Nephron progenitor cell (in vitro differentiated cells): ENCODE data around the gene KLK12.

Experiments
- DNase-seq: peaks from one replicate; pipeline ENCODE4 v3.0.0; 2021
- H3K27ac Mint-ChIP-seq: 2 replicates; pipeline ENCODE4 v1.8.0; 2021; ENCODE audit warnings: mild to moderate bottlenecking, moderate library complexity, mixed read lengths
- H3K27me3 Mint-ChIP-seq: 2 replicates; pipeline ENCODE4 v1.8.0; 2021; ENCODE audit warnings: mild to moderate bottlenecking, low read depth, mixed read lengths; ENCODE audit not compliant: poor library complexity
- H3K36me3 Mint-ChIP-seq: 2 replicates; pipeline ENCODE4 v1.8.0; 2021; ENCODE audit warnings: low read depth, mixed read lengths
- H3K4me1 Mint-ChIP-seq: 2 replicates; pipeline ENCODE4 v1.8.0; 2021; ENCODE audit warnings: mixed read lengths
- H3K4me3 Mint-ChIP-seq: 2 replicates; pipeline ENCODE4 v1.8.0; 2021; ENCODE audit warnings: mild to moderate bottlenecking, moderate library complexity, mixed read lengths
- H3K9me3 Mint-ChIP-seq: 2 replicates; pipeline ENCODE4 v1.8.0; 2021; ENCODE audit warnings: mild to moderate bottlenecking, moderate library complexity, mixed read lengths
- CTCF ChIP-seq: fragments of 200-600 bp; sonication (generic); IDR thresholded peaks from 2 replicates; pipeline ENCODE4 v1.5.0; 2021; ENCODE audit warnings: antibody characterized with exemption

Gene KLK12

GRCh38 chr19:51043497-51043896 is 8.7 kb upstream of the KLK12 start:
- H3K4me1 Mint-ChIP-seq = peaks cover 5% of the 10 kb centered on the region
- no peak overlapping the region for H3K4me3 Mint-ChIP-seq
- no peak for TF ChIP-seq CTCF
- no peak overlapping the region for H3K27ac Mint-ChIP-seq
- no peak for DNase-seq
- H3K27me3 Mint-ChIP-seq = peaks cover 45% of the 10 kb centered on the region
- H3K9me3 Mint-ChIP-seq = no peaks in the 10 kb centered on the region
- no peaks in the 10 kb centered on the region for H3K36me3 Mint-ChIP-seq

DNA sequence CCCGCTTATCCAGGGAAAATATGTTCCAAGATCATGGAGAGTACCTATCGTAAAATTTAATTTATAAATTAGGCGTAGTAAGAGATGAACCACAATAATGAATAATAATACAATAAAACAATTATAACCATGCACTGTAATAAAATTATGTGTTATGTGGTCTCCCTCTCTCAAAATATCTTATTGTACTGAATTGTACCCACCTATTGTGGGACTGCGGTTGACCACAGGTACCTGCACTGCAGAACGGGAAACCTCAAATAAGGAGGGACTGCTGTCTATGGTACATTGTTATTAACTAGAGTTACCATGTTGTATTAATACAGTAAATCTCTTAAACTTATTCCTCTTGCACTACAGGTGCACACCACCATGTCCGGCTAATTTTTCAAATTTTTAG is 5.3 kb upstream of the KLK12 start:
- Mint-ChIP-seq H3K27ac (no peak overlapping the region), H3K4me3 (no peak overlapping the region), H3K27me3 (peaks cover 25% of the 10 kb centered on the region), H3K36me3 (no peaks in the 10 kb centered on the region), H3K4me1 (peaks cover 5% of the 10 kb centered on the region), H3K9me3 (no peaks in the 10 kb centered on the region)
- no peak for TF ChIP-seq CTCF
- no peak for DNase-seq

GRCh38 chr19:51036519-51036918 is 1.7 kb upstream of the KLK12 start:
- no peaks in the 10 kb centered on the region for H3K9me3 Mint-ChIP-seq
- no peaks in the 10 kb centered on the region for H3K36me3 Mint-ChIP-seq
- no peaks in the 10 kb centered on the region for H3K4me1 Mint-ChIP-seq
- no peak overlapping the region for H3K4me3 Mint-ChIP-seq
- no peak overlapping the region for H3K27ac Mint-ChIP-seq
- peaks cover 31% of the 10 kb centered on the region for H3K27me3 Mint-ChIP-seq
- no peak for DNase-seq
- no peak for TF ChIP-seq CTCF

DNA sequence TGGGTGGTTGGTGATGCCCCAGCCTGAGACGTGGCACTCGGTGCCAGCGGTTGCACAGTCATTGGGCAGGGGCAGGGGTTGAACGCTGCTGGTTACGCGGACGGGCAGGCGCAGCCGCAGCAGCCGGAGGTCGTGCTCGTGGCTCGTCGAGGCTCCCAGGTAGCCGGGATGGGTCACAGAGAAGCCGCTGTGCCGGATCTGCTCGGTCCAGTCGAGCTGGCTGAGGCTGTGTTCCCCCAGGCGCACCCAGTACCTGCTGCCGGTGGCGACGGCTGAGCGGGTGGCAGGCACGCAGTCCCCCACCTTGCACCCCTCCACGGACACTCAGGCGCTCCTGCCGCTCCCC is 2.9 kb downstream of the KLK12 start:
- H3K4me3 Mint-ChIP-seq = no peak overlapping the region
- H3K4me1 Mint-ChIP-seq = peaks cover 6% of the 10 kb centered on the region
- no peak for TF ChIP-seq CTCF
- H3K9me3 Mint-ChIP-seq = no peaks in the 10 kb centered on the region
- H3K27ac Mint-ChIP-seq = no peak overlapping the region
- DNase-seq = no peak
- peaks cover 35% of the 10 kb centered on the region for H3K27me3 Mint-ChIP-seq
- no peaks in the 10 kb centered on the region for H3K36me3 Mint-ChIP-seq

DNA sequence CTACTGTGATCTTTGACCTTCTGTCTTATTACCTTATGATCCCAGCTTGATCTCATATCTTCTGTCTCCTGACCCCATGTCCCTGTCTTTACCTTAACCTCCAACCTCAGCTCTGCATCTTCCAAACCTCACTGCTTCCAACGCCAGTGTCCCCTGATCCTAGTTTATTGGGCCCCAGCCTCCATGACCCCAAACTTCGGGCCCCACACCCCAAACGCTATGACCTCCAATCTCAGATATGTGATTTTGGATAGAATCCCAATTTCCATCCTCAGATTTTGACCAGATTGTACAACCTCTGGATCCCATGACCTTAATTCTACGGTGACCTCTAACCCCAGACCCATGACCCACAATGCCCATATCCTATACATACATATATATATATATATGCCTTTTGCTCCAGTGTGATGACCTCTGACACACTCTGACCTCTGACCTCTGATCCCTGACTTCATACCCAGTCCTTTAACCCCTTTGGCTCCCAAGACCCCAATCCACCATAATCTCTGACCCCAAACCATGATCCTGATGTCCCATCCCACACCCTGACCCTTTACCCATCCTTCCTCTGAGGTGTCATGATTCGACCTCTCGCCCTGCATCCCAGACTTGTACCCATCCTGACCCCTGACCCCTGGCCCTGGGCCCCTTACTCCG is 3.5 kb downstream of the KLK12 start:
- Mint-ChIP-seq H3K27me3 (peaks cover 37% of the 10 kb centered on the region), H3K36me3 (no peaks in the 10 kb centered on the region), H3K27ac (no peak overlapping the region), H3K4me1 (peaks cover 10% of the 10 kb centered on the region), H3K9me3 (no peaks in the 10 kb centered on the region), H3K4me3 (no peak overlapping the region)
- no peak for TF ChIP-seq CTCF
- DNase-seq = no peak

- H3K4me3 Mint-ChIP-seq = no peak overlapping the region
- H3K36me3 Mint-ChIP-seq = no peaks in the 10 kb centered on the region
- H3K4me1 Mint-ChIP-seq = peaks cover 12% of the 10 kb centered on the region
- H3K27me3 Mint-ChIP-seq = peaks cover 33% of the 10 kb centered on the region
- no peak for DNase-seq
- no peak overlapping the region for H3K27ac Mint-ChIP-seq
- no peaks in the 10 kb centered on the region for H3K9me3 Mint-ChIP-seq
- no peak for TF ChIP-seq CTCF
Observed at GRCh38 chr19:51030631-51031030, 4.2 kb downstream of the KLK12 start.
